ENCODE data around the gene SLC16A11. TPM values are rescaled to one million over a fixed set of nuclear protein-coding genes. Genes with fewer than 3 reads are reported as not detected.

Gene SLC16A11
- total RNA-seq, 1 experiment from 2014 or later: not detected

- Mint-ChIP-seq H3K4me3 (ENCODE audit: low read depth, unreplicated experiment) (no peak overlapping the region), H3K27me3 (ENCODE audit: unreplicated experiment) (peaks cover 48% of the 10 kb centered on the region), H3K36me3 (ENCODE audit: insufficient read depth, unreplicated experiment) (peaks cover 3% of the 10 kb centered on the region), H3K9me3 (ENCODE audit: low read depth, unreplicated experiment) (no peaks in the 10 kb centered on the region), H3K27ac (ENCODE audit: unreplicated experiment) (no peak overlapping the region), H3K4me1 (ENCODE audit: low read depth, unreplicated experiment) (no peaks in the 10 kb centered on the region)
- no peak for DNase-seq
- CTCF ChIA-PET: no interaction called here
- no peak for TF ChIP-seq CTCF (IDR thresholded peaks at IDR 0.05; ENCODE audit: unreplicated experiment)
- intact Hi-C loops (cut with micrococcal nuclease; ENCODE audit: unreplicated experiment): no loop called here
- no TSS peak for BruUV-seq (replicated peaks)
Measured at GRCh38 chr17:7078711-7079110, 34.8 kb upstream of the SLC16A11 start.

DNA sequence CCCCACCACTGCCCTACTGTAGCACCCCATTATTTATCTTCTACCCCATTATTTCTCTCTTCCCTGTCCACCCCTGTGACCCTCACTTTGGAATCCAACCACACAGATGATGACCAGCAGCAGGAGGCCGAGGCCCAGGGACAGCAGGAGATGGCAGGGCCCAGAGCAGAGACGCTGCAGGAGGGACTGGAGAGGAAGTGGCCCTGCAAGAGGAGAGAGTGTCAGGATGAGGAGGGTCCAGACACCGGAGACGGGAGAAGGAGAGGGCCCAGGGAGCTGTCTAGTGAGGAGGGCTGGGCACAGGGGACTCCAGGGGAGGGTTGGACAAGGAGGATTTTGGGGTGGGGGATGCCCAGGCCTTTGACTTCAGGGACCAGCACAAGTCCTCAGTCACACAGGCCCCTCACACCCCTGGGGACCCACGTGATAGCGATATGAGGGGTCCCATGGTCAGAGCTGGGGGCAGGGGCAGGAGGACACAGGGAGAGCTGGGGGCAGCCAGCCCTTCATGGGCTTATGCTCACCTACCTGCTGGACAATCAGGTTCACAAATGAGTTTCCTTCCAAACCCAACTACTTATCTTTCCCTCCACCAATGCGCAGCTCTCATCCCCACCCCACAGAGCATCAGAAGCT, 34.1 kb upstream of the SLC16A11 start:
- Mint-ChIP-seq H3K36me3 (ENCODE audit: insufficient read depth, unreplicated experiment) (peaks cover 3% of the 10 kb centered on the region), H3K4me1 (ENCODE audit: low read depth, unreplicated experiment) (no peaks in the 10 kb centered on the region), H3K4me3 (ENCODE audit: low read depth, unreplicated experiment) (no peak overlapping the region), H3K27ac (ENCODE audit: unreplicated experiment) (no peak overlapping the region), H3K9me3 (ENCODE audit: low read depth, unreplicated experiment) (no peaks in the 10 kb centered on the region), H3K27me3 (ENCODE audit: unreplicated experiment) (peaks cover 42% of the 10 kb centered on the region)
- TF ChIP-seq CTCF (IDR thresholded peaks at IDR 0.05; ENCODE audit: unreplicated experiment): no peak
- no TSS peak for BruUV-seq (replicated peaks)
- intact Hi-C loops (cut with micrococcal nuclease; ENCODE audit: unreplicated experiment): no loop called here
- DNase-seq: no peak
- CTCF ChIA-PET: no interaction called here

DNA sequence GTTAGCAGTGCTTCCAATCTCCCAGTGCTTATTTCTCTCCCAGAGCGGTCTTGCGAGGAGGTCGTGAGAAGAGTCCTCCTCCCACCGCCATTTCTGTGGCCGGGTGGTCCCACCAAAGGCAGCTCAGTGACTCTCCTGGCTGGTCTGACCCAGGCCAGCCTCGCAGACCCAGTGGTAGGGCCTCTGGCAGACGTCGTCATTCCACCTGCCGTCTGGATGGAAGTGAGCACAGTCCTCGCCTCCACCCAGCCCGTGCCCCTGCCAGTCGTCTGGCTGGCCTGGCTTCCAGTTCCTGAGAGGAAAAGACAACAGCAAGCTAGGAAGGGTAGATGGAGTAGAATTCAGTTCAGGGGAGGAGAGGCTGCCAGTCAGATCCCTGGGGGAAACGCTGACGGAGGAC, 31.0 kb upstream of the SLC16A11 start:
- no peaks in the 10 kb centered on the region for H3K4me1 Mint-ChIP-seq (ENCODE audit: low read depth, unreplicated experiment)
- peaks cover 49% of the 10 kb centered on the region for H3K27me3 Mint-ChIP-seq (ENCODE audit: unreplicated experiment)

DNA sequence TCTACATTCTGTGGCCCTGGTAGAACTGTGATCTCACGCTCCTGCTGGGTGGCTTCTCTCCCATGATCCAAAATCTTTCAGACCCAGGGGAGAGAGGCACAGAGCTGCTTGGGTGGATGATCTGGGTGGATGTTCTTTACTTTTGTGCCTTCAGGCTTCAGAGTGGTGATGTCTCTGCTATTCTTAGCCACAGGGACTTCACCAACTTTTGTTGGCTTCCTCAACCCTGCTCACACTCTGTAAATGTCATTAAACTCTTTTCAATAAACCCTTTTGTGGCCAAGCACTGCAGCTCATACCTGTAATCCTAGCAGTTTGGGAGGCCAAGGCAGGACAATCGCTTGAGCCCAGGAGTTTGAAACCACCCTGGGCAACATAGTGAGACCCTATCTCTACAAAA, 28.5 kb upstream of the SLC16A11 start:
- DNase-seq: no peak
- BruUV-seq (replicated peaks): no TSS peak
- H3K36me3 Mint-ChIP-seq (ENCODE audit: insufficient read depth, unreplicated experiment): peaks cover 12% of the 10 kb centered on the region
- H3K27me3 Mint-ChIP-seq (ENCODE audit: unreplicated experiment): peaks cover 44% of the 10 kb centered on the region
- intact Hi-C loops (cut with micrococcal nuclease; ENCODE audit: unreplicated experiment): no loop called here
- no peak overlapping the region for H3K4me3 Mint-ChIP-seq (ENCODE audit: low read depth, unreplicated experiment)
- no peak for TF ChIP-seq CTCF (IDR thresholded peaks at IDR 0.05; ENCODE audit: unreplicated experiment)
- peaks cover 7% of the 10 kb centered on the region for H3K9me3 Mint-ChIP-seq (ENCODE audit: low read depth, unreplicated experiment)
- CTCF ChIA-PET: no interaction called here
- no peaks in the 10 kb centered on the region for H3K4me1 Mint-ChIP-seq (ENCODE audit: low read depth, unreplicated experiment)
- H3K27ac Mint-ChIP-seq (ENCODE audit: unreplicated experiment): no peak overlapping the region

More for the DNA sequence above, 31.0 kb upstream of the SLC16A11 start:
- CTCF ChIA-PET: interaction anchor here (0.6 kb wide), 1 partner anchor 87 kb away, joined by 3 read pairs; no protein-coding TSS in a partner anchor
- TF ChIP-seq CTCF (IDR thresholded peaks at IDR 0.05; ENCODE audit: unreplicated experiment): no peak
- Mint-ChIP-seq H3K9me3 (ENCODE audit: low read depth, unreplicated experiment) (no peaks in the 10 kb centered on the region), H3K4me3 (ENCODE audit: low read depth, unreplicated experiment) (no peak overlapping the region), H3K27ac (ENCODE audit: unreplicated experiment) (no peak overlapping the region), H3K36me3 (ENCODE audit: insufficient read depth, unreplicated experiment) (peaks cover 9% of the 10 kb centered on the region)
- no TSS peak for BruUV-seq (replicated peaks)
- no peak for DNase-seq
- intact Hi-C loops (cut with micrococcal nuclease; ENCODE audit: unreplicated experiment): no loop called here

Data from Calu3 (cell line).